BLaER1 treated with 17β-estradiol and CSF1 and Interleukin-3, amounts not matched to agents 10 nM and 100 nM (cell line): ENCODE data around the gene PGK2.

Experiments
- H3K27ac ChIP-seq, 11 experiments: shearing (Covaris generic); formaldehyde crosslinking; 2 replicates each; pipeline ENCODE4 v1.8.1; 2022
- H3K27me3 ChIP-seq, 11 experiments: shearing (Covaris generic); formaldehyde crosslinking; 2 replicates each; pipeline ENCODE4 v1.8.1; 2022
- H3K36me3 ChIP-seq, 11 experiments: shearing (Covaris generic); formaldehyde crosslinking; 2 replicates each; pipeline ENCODE4 v1.8.1; 2022
- H3K4me1 ChIP-seq, 10 experiments: shearing (Covaris generic); formaldehyde crosslinking; 2 replicates each; pipeline ENCODE4 v1.8.1; 2022
- H3K4me2 ChIP-seq, 11 experiments: shearing (Covaris generic); formaldehyde crosslinking; 2 replicates each; pipeline ENCODE4 v1.8.1; 2022
- H3K4me3 ChIP-seq, 10 experiments: shearing (Covaris generic); formaldehyde crosslinking; 2 replicates each; pipeline ENCODE4 v1.8.1; 2022
- H3K9ac ChIP-seq, 11 experiments: shearing (Covaris generic); formaldehyde crosslinking; 2 replicates each; pipeline ENCODE4 v1.8.1; 2022
- H3K9me3 ChIP-seq, 11 experiments: shearing (Covaris generic); formaldehyde crosslinking; replicated peaks in 1 of 11; 2 replicates each; pipeline ENCODE4 v1.8.1; 2022
- H4K20me1 ChIP-seq, 11 experiments: shearing (Covaris generic); formaldehyde crosslinking; 2 replicates each; pipeline ENCODE4 v1.8.1; 2022
- Cebpa-rat ChIP-seq, 11 experiments: shearing (Covaris generic); IDR thresholded peaks; 2 replicates each; pipeline ENCODE4 v1.8.1; 2022

PGK2 gene

DNA sequence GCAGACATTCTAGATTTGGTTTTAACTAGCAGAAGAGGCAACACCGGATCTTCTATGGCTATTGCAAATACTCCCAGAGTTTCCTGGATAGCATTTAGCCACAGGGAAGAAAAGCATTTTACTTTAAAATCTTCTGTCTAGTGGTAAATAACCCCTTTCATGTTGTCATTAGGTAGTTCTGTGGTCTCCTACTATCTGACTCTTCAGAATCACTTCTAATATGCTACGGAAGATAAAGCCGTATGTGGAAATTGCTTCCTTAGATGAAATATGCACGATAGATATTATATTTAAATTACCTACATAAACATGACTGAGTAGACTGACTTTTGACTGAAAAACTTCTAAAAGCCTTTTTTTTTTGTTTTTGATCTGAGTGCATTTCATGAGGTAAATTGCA is 43.7 kb downstream of the PGK2 start:
- TF ChIP-seq Cebpa-rat (IDR thresholded peaks at IDR 0.05): no peak
- H3K9ac ChIP-seq: no peak overlapping the region

DNA sequence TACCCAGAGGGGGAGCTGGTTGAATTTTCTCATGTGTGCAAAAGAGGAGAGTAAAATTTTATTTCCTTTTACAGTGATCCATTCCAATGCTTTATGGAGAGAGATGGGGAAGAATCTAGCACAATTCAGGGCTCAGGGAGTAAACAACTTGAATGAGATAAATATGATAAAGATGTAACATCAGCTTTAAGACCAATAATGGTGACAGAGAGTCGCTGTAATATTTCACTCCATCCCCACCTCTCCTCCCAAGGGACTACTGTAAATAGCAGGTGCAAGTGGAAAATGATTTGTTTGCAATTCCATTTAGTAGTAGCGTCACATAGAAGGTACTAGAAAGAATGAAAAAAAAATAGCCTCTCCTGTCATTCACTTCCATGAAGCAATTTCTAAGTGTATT is 47.7 kb downstream of the PGK2 start:
- H3K4me3 ChIP-seq: no peak overlapping the region
- TF ChIP-seq Cebpa-rat (IDR thresholded peaks at IDR 0.05): no peak
- no peaks in the 10 kb centered on the region for H3K36me3 ChIP-seq
- H3K9ac ChIP-seq: no peak overlapping the region
- no peaks in the 10 kb centered on the region for H4K20me1 ChIP-seq
- H3K4me1 ChIP-seq: no peaks in the 10 kb centered on the region
- no peak overlapping the region for H3K27ac ChIP-seq
- H3K9me3 ChIP-seq: no peaks in the 10 kb centered on the region
- no peak overlapping the region for H3K4me2 ChIP-seq
- H3K27me3 ChIP-seq: no peaks in the 10 kb centered on the region

More for the DNA sequence above, 43.7 kb downstream of the PGK2 start:
- Histone ChIP-seq H3K27ac (no peak overlapping the region), H4K20me1 (no peaks in the 10 kb centered on the region), H3K4me3 (no peak overlapping the region), H3K36me3 (no peaks in the 10 kb centered on the region), H3K9me3 (no peaks in the 10 kb centered on the region), H3K27me3 (no peaks in the 10 kb centered on the region), H3K4me2 (no peak overlapping the region), H3K4me1 (no peaks in the 10 kb centered on the region)

GRCh38 chr6:49736017-49736508 is 51.0 kb downstream of the PGK2 start:
- Histone ChIP-seq H3K27me3 (no peaks in the 10 kb centered on the region), H4K20me1 (no peaks in the 10 kb centered on the region), H3K9me3 (no peaks in the 10 kb centered on the region), H3K4me3 (no peak overlapping the region), H3K4me2 (no peak overlapping the region), H3K36me3 (no peaks in the 10 kb centered on the region), H3K27ac (no peak overlapping the region), H3K9ac (no peak overlapping the region), H3K4me1 (no peaks in the 10 kb centered on the region)
- no peak for TF ChIP-seq Cebpa-rat (IDR thresholded peaks at IDR 0.05)
